GM19328 (cell line): Measurements from ENCODE around the gene GJB5.

Source experiments
- ATAC-seq: cut with Tn5 transposase; IDR thresholded peaks from one replicate; pipeline ENCODE4 v1.9.1; 2021; ENCODE audit warnings: mild to moderate bottlenecking, moderate library complexity; ENCODE audit not compliant: unreplicated experiment

GJB5 gene

DNA sequence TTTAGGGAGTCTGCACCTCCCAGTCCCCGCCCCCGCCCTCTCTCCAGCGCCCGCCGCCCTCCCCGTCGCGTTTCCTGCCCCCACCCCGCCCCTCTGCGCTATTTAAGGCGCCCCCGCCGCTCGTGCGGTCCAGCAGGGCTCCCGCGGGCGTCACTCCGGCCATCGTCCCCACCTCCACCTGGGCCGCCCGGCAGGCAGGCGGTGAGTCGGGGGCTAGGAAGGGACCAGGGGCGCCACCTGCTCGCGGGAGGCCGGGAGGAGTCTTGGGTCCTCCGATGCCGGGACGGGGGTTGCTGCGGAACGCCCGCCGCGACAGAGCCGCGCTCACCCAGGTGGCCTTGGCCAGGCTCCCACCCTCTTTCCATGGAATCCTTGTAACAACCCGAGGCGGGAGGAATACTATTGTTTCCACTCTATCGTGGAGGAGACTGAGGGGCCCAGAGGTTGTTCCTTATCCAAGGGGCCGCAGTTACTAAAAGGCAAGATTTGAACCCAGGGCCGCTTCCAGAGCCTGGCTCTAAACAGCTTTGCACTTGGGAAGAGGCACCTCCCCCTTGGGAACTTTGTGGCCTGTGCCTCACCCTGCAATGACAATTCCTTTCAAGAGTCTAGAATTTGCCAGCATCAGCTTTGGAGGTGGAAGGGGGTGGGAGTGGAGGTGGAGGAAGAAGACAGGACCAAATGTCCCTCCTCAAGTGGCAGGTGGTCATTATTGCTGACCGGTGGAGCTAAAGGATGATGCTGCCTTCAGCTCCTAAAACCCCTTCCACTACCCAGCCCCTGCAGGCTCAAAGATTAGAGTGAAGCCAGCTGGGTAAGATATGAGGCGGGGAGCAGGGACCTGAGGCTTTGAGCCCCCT is 38.3 kb downstream of the GJB5 start, which contains the start of gene GJA4:
GJA4 (plus strand) TSS at position 132 of the 860 bp plus-strand sequence. CDS start 1,215 bp downstream, outside the sequence.
- ATAC-seq, result no peak

- no peak for ATAC-seq
Observed at GRCh38 chr1:34794001-34794789, 39.3 kb downstream of the GJB5 start.

DNA sequence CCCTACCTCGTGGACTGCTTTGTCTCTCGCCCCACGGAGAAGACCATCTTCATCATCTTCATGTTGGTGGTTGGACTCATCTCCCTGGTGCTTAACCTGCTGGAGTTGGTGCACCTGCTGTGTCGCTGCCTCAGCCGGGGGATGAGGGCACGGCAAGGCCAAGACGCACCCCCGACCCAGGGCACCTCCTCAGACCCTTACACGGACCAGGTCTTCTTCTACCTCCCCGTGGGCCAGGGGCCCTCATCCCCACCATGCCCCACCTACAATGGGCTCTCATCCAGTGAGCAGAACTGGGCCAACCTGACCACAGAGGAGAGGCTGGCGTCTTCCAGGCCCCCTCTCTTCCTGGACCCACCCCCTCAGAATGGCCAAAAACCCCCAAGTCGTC is 39.9 kb downstream of the GJB5 start:
- ATAC-seq, result no peak

GRCh38 chr1:34795916-34796315 is 41.1 kb downstream of the GJB5 start:
- ATAC-seq, result no peak

DNA sequence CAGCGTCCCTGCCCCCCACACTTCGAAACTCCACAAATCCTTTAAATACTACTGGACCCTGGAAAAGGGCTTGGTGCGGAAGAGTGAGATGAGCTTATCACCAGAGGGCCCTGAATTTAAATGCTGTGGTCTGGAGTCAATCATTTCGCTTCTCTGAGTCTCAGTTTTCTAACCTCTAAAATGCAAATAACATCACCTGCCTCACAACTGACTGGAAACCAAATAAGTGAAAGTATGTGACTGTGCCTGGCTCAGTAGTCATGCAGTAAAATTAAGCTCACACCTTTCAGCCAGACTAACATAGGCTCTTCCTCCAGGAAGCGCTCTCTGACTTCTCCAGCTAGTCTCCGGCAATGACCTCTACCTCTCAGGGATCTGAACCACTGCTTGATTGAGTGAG is 42.1 kb downstream of the GJB5 start:
- no peak for ATAC-seq

DNA sequence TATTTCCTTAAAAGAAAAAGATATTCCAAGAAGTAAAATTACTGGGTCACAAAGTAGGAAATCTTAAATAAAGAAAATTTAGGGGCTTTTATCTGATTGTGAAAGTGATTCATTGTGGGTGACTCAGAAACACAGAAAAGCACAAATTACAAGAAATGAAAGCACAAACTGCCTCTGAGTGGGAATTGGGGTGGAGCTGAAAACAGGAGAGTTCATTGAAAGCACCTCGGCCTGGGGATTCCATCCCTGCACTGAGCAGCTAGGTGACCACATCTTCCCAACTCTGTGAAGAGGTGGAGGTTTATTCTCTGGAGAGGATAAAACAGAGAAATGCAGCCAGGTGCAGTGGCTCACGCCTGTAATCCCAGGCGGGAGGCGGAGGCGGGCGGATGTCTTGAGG is 45.4 kb downstream of the GJB5 start:
- no peak for ATAC-seq

- ATAC-seq, result no peak
Observed at GRCh38 chr1:34803770-34804169, 48.9 kb downstream of the GJB5 start.

GRCh38 chr1:34806396-34806795 is 51.5 kb downstream of the GJB5 start:
- no peak for ATAC-seq
